Activated T-cell treated with anti-CD3 and anti-CD28 coated beads, Interleukin-2, amount 50 U/mL, for 48 hours (primary cell): ENCODE data around the gene OPCML.

Experiments used
- DNase-seq, 2 experiments: peaks; one replicate each; pipeline ENCODE4 v3.0.0-alpha.2; 2020

OPCML gene

DNA sequence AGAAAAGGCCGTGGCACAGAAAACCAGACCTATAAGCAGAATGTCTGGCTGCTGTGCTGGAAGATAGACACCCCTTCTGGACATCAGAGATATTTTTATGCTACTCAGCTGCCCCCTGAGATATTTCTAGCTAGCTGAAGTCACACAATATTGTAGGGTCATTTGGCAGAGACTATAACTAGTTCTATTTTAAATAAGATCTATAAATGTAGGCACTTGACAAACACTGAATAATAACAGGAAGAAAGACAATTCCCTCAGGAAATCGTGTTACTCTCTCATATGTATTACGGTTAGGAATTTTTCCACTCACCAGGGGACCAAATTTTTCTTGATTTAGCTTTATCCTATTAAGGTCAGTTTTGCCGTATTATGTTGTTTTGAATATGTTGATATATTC lies 845.4 kb downstream of the OPCML start:
- DNase-seq = no peak

- no peak for DNase-seq
Observed at GRCh38 chr11:132685174-132685611, 847.1 kb downstream of the OPCML start.

DNA sequence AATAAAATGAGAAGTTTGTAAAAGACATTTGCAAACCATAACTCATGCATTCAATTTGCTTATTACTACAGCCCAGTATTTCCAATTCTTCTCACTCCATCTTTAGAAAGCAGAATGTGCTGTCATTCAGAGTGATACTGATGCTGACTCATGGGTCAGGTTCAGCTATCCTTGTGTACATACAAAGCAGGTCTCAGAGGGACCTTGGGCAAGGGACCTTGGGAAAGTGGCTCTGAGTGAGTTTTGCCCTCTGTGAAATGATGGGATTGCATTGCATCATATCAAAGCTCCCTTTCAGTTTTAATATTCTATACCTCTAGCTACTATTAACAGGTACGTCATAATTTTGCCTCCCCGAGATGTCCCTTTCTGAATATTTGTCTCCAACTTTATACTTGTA lies 848.7 kb downstream of the OPCML start:
- DNase-seq = no peak

GRCh38 chr11:132681971-132682370 lies 850.3 kb downstream of the OPCML start:
- no peak for DNase-seq

- DNase-seq = no peak
Observed at GRCh38 chr11:132680584-132680983, 851.7 kb downstream of the OPCML start.

GRCh38 chr11:132674151-132674550 lies 858.1 kb downstream of the OPCML start:
- no peak for DNase-seq

DNA sequence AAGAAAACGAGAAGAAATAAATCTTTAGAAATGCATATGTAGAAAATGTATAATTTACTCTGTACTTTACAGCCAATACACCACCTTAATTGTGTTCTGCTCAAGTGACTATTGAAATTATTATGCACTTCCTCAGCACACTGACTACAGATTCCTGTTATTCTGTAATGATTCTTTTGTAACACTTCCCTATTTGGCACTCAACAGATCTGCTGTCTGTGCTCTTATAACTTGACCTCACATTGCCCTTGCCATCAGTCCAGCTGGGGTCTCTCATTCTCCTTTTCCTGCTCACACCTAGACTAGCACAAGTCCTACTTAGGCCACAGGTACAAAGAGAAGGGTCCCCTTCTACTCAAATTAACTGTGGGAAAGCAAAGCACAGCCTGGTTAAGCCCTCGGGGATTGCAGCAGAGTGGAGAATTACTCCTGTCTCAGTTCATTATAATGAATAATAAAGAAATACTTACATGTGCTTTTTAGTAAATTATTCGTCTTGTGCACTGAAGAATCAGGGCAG lies 860.4 kb downstream of the OPCML start:
- no peak for DNase-seq

DNA sequence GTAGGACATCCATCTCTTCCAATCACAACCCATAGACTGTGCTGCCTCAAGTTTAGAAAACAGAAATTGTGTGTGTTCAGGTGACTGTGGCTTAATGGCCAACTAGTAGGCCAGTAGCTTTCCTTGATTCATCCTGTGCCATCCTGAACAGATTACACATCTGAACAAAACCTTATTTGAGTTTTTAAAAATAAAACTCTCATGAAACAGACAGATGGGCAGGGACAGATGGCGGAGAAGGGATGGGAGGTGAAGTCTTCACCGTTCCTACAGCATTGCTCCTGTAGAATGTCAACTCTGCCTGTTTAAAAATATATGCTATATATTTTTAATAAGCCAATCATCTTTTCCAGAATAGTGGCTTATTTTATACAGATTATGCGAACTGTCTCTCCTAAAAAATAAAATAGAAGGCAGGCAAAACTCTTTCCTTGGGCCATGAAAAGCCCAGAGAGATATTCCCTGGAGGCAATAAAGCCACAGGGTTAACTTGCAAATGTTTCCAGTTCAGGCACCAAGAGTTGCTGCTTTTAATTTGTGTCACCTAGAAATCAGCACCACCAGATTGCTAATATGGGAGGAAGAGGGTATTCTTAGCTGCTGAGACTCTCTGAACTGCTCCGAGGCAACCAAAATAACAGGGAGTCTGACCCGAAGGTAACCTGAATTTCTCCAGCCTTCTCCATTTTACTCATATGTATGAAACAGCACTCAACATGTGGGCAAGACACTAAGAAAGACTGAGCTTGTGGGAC lies 861.2 kb downstream of the OPCML start:
- no peak for DNase-seq

DNA sequence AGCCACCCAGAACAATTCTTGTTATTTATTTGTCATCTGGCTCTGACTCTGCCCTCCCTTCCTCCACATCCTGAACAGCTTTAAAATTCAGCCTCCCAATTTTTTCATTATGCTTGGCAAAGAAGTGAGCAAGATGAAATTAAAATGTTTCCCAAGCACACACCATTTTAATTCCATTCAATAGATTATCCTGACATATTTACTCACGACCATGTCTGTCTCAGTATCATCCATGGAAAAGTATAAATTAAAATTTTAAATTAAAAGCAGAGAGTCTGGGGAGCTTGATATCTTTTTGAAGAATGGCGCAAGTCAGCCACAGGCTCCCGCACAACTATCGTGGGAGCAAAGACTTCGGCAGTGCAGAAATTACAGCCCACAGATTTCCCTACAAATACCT lies 862.4 kb downstream of the OPCML start:
- DNase-seq = no peak

DNA sequence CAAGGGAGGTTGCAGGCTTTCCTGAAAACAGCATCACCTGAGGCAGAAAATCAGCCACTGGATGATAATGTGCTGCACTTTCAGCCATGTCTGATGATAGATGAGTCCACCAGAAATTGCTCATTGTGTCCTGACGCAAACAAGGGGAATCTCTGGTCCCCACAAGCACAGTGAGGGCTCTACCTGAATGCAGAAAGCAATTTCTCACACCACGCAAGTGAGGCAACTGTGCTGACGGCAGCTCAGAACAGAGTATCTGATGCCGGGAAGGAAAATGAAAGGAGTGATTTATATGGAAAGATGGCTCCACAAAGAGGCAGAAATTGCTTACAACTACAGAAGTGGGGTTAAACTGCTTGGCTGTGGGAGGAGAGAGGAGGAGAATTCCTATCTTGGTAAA lies 867.1 kb downstream of the OPCML start:
- no peak for DNase-seq

- no peak for DNase-seq
Observed at GRCh38 chr11:132658696-132659095, 873.6 kb downstream of the OPCML start.

DNA sequence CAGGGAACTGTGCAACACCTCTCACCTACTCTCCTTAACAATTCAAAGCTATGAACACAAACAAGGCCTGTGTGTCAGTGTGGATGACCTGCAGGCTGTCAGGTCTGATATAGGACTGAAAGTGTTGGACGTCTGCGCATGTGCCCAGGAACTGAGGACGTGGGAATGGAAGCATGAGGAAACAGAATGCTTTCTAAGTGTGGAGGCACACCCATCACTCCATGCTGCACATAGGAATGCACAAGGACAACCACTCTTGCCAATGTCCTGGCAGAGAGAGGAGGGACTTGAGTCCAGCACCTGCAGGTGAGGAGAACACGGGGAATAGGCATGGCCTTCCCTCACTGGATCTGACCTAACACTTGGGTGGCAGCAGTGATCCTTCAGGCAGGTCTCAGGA lies 874.3 kb downstream of the OPCML start:
- DNase-seq = no peak

DNA sequence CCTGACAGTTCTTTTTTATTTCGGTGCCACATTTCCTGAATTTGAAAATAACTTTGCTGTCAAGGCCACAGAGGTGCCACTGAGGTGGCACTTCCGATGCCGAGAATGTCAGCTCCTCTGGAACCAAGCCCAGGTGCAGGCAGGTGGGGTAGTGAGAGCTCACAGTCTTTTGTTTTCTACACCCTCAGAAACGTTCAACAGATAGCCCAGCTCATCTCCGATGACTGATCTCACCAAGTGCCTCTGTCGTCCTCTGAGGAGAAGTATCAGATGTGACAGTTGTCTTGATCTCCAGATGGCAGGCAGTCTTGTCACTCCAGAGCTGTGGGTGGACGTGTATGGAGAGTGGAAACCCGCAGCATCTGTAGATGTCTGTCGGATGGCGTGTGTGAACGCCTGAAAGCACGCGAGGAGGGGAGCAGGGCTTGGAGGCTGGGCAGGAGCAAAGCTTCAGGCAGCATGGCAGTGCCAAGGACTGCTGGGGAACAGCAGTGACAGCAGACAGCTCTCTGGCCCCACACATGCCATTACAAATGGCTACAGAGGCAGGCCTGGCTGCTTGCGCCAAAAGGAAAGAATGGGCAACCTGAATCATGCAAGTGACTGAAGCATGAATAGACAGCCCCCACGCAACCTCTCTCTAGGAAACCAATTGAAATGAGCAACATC lies 877.0 kb downstream of the OPCML start:
- no peak for DNase-seq

DNA sequence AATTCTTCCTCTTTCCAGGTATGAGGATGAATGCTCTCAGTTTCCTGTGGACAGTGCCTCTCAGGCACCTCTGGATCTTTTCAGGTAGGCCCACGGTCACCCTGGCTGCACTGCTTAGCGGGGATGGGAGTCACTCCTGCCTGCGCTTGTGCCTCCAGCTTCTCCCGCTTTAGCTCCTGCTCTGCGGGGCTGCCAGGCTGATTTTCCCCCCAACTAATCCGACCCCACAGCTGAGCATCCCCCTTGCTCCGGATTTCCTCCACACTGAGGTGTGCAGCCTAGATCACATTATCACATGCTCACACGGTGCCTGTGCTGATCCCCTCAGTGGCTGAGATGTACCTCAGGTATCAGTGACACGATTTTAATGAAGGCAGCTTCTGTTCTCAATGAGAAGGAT lies 879.1 kb downstream of the OPCML start:
- DNase-seq = no peak

- no peak for DNase-seq
Observed at GRCh38 chr11:132650969-132651720, 881.2 kb downstream of the OPCML start.

DNA sequence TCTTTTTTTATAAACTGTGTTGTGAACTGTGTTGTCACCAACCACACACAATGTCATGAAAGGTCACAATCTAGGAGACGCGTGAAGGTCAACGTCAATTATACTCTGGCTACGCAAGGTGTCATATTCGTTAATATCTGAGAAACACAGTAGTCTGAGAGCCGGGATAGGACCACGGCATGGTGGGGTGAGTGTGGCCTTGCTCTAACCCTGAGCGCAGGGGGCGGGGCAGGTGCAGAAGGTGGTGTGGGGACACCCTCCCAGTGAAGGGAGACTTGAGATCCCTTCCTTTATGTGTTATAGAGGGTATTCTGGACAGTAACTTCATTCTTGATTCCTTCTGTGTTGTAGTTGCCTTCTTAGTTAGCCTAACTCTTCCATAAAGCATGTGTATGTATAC lies 883.0 kb downstream of the OPCML start:
- DNase-seq = no peak

GRCh38 chr11:132648851-132649250 lies 883.5 kb downstream of the OPCML start:
- DNase-seq = no peak

- DNase-seq = no peak
Observed at GRCh38 chr11:132646890-132647289, 885.4 kb downstream of the OPCML start.

DNA sequence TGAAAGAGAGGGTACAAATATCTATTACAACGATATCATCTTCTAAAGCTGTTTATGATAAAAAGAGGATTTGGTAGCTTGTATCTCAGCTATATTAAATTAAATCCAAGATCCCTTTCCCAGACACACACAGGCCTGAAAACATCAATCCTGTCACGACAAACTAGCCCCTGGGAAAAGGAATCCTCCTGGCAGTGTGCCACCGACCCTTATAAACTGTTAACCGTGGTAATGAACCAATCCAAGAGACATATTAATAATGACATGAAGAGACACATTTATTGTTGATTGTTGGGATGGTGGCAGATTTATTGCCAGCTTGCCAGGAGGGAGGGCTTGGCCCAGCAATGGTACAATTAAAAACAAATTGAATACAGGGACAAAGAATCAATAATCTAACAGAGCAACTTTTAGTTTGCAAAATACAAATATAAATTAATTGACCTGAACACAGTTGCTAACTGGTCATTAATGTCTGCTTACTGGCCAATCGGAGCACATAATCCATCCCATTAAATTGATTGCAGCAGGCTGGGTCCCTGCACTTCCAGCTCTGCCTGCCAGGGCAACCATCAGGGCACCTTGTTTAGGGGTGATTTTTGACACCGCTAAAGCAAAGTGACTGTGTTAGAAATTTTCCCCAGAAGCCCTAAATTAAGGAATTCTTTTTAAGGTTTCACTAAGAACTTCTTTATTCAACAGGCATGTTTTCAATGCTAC lies 887.6 kb downstream of the OPCML start:
- no peak for DNase-seq

DNA sequence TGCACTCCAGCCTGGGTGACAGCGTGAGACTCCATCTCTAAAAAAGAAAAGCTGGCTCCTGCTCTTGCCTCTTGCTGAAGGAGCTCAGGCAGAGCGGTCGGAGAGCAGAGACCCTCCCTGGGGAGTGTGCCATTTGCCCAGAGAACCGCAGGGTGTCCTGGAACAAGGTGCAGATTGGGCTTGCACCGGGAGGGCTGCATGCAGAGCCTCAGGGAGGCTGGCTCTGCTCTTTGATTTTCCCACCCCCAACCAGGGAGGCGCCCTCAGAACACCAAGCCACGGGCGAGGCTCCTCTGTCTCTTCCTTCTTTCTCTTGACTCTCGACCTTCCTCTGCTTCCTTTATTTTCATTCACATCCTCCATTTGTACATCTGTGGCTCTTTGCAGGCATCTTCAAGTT lies 889.1 kb downstream of the OPCML start:
- DNase-seq = no peak

- no peak for DNase-seq
Observed at GRCh38 chr11:132640952-132641351, 891.3 kb downstream of the OPCML start.

DNA sequence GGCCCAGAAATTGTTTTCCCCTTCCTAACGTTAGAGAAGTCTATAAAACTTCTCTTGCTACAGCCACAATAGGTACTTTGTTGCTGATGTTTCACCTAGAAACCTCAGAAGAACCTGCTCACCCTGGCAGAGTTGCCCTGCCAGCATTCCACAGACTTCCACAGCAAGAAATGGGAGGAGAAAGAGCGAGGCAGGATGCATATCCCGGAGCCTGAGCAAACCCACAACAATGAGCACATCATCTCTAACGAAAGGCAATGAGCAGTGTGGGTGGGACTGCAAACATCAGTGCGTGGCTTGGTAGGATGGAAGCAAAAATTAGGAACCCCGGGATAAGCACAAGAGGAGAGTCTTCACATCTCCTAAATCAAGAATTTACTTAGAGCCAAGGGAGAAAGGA lies 892.3 kb downstream of the OPCML start:
- no peak for DNase-seq

DNA sequence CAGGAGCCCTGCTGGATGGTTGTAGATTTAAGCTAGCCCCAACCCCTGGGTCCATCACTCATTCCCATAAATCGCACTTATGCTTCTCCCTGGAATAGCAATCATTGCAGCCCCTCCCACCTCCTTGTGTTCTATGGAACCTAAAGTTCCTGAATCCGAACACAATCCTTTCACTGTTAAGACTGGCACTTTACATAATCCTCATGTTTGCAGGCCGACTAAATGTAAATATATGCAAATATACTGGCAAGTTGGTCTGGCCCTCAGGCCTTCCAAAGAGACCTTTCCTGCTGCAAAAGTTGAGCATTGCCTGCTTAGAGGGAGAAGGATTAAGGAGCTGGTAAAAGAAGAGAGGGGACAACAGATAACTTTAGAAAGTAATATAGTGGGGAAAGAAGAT lies 892.9 kb downstream of the OPCML start:
- no peak for DNase-seq
